ENCODE data around the gene SPATA3.

Gene SPATA3

DNA sequence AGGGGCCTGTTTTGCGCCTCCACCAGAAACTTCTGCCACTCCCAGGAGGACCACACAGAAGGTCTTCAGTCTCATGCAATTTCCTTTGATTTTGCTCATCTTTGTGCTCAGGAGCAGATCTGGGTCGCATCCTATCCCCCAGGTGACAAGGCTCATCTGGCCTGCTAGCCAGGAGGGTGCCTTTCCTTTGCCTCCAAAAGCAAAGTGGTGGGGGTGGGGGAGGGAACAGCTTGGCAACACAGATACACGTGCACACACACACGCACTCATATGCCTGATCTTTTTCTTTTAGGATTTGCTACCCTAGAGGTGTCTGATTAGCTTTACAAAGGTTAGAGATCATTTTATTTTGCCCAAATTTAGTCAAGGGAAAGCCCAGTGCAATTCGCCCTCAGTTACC is 13.8 kb upstream of the SPATA3 start:
- Mint-ChIP-seq H3K36me3 (ENCODE audit: low read depth) (no peaks in the 10 kb centered on the region), H3K4me1 (ENCODE audit: low read depth) (peaks cover 89% of the 10 kb centered on the region), H3K27ac (peak overlapping the region; percentile 37), H3K9me3 (no peaks in the 10 kb centered on the region), H3K4me3 (peak overlapping the region; percentile 71), H3K27me3 (peaks cover 4% of the 10 kb centered on the region)

DNA sequence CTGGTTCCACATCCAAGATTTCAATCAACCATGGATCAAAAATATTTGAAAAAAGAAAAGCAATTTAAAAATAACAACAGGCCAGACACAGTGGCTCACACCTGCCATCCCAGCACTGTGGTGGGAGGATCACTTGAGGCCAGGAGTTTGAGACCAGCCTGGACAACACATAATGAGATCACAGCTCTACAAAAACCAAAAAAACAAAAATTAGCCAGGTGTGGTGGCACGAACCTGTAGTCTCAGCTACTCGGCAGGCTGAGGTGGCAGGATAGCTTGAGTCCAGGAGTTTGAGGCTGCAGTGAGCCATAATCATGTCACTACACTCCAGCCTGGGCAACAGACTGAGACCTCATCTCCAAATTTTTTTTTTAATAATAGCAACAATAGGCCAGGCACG is 13.4 kb upstream of the SPATA3 start:
- no peaks in the 10 kb centered on the region for H3K9me3 Mint-ChIP-seq
- peak overlapping the region; percentile 37 for H3K27ac Mint-ChIP-seq
- H3K4me1 Mint-ChIP-seq (ENCODE audit: low read depth) = peaks cover 88% of the 10 kb centered on the region
- peaks cover under 1% of the 10 kb centered on the region for H3K27me3 Mint-ChIP-seq
- H3K36me3 Mint-ChIP-seq (ENCODE audit: low read depth) = no peaks in the 10 kb centered on the region
- peak overlapping the region; percentile 71 for H3K4me3 Mint-ChIP-seq

DNA sequence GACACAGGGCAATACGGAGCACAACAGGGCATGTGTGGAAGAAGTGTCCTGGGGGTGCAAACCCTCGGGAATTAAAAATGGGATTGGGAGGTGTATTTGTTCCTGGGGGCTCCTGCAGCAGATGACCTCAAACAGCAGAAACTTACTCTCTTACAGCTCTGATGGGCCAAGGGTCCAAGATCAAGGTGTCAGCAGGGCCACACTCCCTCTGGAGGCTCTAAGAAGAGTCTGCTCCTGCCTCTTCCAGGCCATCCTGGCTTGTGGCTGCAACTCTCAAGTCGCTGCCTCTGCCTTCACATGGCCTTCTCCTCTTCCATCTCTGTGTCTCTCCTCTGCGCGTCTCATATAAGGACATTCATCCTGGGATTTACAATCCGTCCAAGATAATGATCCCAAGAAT is 12.4 kb upstream of the SPATA3 start:
- H3K27ac Mint-ChIP-seq = peak overlapping the region; percentile 63
- peak overlapping the region; percentile 2 for H3K4me3 Mint-ChIP-seq
- no peaks in the 10 kb centered on the region for H3K36me3 Mint-ChIP-seq (ENCODE audit: low read depth)
- H3K4me1 Mint-ChIP-seq (ENCODE audit: low read depth) = peaks cover 81% of the 10 kb centered on the region
- peaks cover 4% of the 10 kb centered on the region for H3K27me3 Mint-ChIP-seq
- H3K9me3 Mint-ChIP-seq = no peaks in the 10 kb centered on the region

DNA sequence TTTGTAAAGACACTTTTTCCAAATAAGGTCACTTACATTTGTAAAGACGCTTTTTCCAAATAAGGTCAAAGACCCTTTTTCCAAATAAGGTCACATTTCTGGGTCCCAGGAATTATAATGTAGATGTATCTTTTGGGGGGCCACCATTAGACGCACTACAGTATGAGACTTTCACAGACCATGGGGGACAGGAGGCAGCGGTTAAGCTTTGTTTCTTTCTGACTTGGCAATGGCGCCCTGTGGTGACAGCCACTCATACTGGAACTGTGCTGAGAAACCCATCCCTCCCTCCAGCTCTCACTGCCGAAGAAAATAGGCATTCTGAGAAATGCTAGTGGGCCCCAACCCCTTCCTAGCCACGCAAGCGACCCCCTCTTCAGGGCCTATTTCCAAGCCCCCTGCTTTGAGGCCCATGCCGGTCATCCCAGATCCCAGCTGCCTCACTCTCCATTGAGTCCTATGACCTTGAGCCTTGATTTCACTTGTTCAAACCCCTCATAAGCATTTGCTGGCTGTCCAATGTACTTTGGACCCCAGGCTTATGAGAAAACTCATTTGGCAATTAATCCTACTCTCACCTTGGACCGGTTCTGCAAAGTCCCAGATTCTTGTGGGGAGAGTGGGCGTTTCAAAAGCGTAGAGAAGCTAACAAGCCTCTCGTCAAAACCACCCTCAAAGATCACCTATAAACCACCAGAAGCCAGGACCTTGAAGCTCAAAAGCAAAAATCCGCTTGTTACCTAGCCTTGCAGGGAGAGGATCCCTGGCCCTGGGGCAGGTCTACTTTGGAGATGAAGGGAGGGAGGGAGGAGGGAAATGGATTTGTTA is 11.3 kb upstream of the SPATA3 start:
- peak overlapping the region; percentile 61 for H3K4me3 Mint-ChIP-seq
- peaks cover 5% of the 10 kb centered on the region for H3K27me3 Mint-ChIP-seq
- peak overlapping the region; percentile 88 for H3K27ac Mint-ChIP-seq
- no peaks in the 10 kb centered on the region for H3K36me3 Mint-ChIP-seq (ENCODE audit: low read depth)
- no peaks in the 10 kb centered on the region for H3K9me3 Mint-ChIP-seq
- H3K4me1 Mint-ChIP-seq (ENCODE audit: low read depth) = peaks cover 71% of the 10 kb centered on the region

DNA sequence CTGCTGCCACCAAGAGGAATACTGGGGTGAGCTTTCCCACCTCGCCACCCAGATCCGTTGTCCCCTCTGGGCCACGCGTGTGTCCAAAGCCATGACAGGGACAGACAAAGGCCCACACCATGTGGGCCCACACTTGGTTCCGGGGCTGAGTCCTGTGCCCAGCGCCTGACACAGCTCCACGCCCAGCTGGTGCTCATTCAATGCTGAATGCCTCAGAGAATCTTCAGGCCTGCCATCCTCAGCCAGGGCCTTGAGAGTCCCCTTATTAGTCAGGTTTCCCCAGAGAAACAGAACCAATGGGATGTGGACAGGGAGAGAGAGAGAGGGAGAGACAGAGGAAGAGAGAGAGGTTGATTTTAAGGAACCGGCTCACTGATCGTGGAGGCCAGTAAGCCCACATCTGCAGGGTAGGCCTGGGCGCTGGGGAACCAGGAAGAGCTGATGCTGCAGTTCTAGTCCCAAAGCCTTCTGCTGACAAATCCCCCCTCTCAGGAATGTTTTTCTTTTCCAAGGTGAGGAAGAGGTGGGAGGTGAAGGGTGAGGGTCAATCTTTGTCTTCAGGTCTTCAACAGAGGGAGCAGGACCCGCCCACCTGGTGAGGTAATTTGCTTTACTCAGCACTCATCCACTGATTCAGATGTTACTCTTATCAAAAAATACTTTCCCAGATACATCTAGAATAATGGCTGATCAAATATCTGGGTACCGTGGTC is 10.2 kb upstream of the SPATA3 start:
- no peaks in the 10 kb centered on the region for H3K9me3 Mint-ChIP-seq
- H3K36me3 Mint-ChIP-seq (ENCODE audit: low read depth) = no peaks in the 10 kb centered on the region
- H3K27ac Mint-ChIP-seq = peak overlapping the region; percentile 88
- H3K4me3 Mint-ChIP-seq = peak overlapping the region; percentile 61
- H3K27me3 Mint-ChIP-seq = peaks cover 9% of the 10 kb centered on the region
- H3K4me1 Mint-ChIP-seq (ENCODE audit: low read depth) = peaks cover 63% of the 10 kb centered on the region

DNA sequence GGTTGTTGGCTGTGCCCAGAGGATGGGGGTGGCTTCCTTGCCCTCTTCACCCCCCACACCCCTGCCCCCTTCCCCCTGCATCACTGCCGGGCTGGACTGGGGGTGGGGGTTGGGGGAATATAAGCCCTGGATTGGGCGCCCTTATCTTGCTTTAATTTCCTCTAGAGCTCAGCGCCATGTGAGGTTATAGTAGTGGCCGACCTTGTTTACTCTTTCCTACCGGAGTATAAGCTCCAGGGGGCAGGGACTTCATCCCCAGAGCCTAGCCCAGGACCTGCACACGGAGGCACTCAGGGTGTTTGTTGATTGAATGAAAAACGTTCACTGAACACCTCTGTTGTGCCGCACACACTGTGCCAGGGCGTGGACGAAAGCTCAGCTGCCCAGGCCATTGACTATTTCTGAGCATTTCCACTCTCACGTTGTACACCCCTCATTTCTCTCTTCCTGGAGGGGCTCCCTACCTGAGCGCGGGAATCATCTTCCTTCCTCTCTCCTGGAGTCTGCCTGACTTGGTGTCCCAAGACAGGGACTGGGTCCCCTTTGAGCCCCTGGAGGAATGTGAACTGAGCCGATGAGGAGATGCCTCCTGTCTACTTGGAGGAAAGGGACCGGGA is 9.3 kb upstream of the SPATA3 start:
- Mint-ChIP-seq H3K9me3 (no peaks in the 10 kb centered on the region), H3K27me3 (peaks cover 15% of the 10 kb centered on the region), H3K4me1 (ENCODE audit: low read depth) (peaks cover 53% of the 10 kb centered on the region), H3K27ac (peak overlapping the region; percentile 77), H3K4me3 (peak overlapping the region; percentile 67), H3K36me3 (ENCODE audit: low read depth) (no peaks in the 10 kb centered on the region)

DNA sequence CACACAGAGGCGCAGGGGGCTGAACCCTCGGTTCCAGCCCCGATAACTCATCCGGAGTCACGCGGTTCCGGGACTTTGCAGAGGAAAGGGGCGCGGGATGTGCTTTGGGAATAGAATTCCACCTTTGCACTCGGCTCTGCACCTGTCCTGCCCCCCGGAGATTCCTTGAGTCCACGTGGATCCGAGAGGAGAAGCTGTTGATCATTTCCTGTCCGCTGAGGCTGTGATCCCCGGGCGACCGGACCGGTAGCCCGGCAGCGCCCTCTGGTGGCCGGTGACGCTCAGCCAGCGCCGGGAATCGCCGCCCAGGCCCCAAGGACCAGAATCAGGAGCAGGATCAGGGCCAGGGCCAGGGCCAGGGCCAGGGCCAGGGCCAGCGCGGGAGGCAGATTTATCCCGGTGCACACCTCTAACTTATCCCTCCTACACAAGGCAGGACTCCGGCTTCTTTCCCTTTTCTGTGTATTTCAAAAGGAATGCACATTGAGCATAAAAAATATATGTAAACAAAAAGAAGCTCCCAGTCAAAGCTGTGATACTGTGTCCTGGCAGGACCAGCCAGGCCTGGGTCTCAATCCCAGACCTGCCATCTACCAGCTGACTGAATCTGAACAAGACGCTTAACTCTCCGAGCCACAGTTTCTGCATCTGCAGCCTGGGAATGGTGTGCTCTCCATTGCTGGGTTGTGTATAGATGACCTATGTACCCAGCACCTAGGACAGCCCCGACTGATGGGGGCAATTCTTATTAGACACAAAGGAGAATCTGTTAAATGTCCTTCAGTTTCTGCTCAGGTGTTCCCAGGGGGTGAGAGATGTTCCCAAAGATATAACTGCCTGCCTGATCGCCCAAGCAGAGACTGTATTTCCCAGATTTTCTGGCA is 8.5 kb upstream of the SPATA3 start:
- peaks cover 46% of the 10 kb centered on the region for H3K4me1 Mint-ChIP-seq (ENCODE audit: low read depth)
- peak overlapping the region; percentile 67 for H3K4me3 Mint-ChIP-seq
- peaks cover 21% of the 10 kb centered on the region for H3K27me3 Mint-ChIP-seq
- no peaks in the 10 kb centered on the region for H3K36me3 Mint-ChIP-seq (ENCODE audit: low read depth)
- peak overlapping the region; percentile 77 for H3K27ac Mint-ChIP-seq
- no peaks in the 10 kb centered on the region for H3K9me3 Mint-ChIP-seq

DNA sequence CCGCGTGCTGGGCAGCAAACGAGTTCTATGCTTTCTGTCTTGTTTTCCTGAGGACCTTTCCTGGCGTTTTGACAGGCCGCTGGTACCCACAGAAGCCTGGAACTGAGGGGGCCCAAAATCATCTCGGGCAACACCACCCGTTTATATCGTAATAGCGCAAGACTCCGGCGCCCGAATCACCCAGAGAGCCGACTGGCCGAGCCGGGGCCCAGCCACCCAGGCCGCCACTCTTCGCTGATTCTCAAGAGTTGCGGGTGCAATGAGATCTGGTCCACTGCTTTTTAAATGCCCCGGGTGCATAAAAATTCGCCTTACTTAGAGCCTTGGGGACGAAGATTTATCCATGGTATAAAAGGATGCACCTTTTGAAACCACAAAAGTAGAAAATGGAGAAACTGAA is 6.2 kb upstream of the SPATA3 start:
- Mint-ChIP-seq H3K9me3 (no peaks in the 10 kb centered on the region), H3K27ac (no peak overlapping the region), H3K4me1 (ENCODE audit: low read depth) (peaks cover 27% of the 10 kb centered on the region), H3K36me3 (ENCODE audit: low read depth) (no peaks in the 10 kb centered on the region), H3K27me3 (peaks cover 39% of the 10 kb centered on the region), H3K4me3 (no peak overlapping the region)

DNA sequence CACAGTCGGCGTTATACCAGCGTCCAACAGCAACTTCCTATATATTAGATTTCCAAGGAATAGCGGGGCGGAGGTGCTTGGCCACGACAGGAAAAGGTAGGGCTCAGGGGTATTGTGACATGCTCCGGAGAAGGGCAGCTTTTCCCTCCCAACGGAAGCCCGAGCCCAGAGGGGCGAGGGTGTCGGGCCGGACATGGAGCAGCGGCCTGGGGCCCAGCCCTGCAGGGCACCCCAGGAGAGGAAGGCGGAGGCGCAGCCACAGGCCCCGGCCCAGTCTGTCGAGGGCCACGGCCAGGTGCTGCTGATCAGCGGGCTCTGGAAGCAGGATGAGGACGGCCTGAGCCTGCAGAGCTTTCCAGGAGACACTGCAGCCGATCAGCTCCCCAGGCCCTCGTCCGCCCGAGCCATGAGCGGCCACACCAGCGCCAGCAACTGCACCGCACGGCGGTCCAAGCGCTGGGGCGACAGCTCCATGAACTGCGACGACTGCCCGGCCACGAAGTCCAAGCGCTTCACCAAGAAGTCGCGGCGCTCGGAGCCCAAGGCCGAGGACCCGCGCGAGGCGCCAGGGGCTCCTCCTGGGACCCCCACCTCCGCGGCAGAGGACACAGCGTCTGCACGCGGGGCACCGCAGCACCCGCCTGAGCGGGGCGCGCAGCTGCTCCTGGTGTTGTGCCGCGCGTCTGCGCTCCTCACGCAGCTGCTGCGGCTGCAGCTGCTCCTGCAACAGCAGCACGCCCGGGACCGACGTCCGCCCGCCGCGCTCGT is 5.6 kb upstream of the SPATA3 start:
- Mint-ChIP-seq H3K4me3 (no peak overlapping the region), H3K9me3 (no peaks in the 10 kb centered on the region), H3K27me3 (peaks cover 43% of the 10 kb centered on the region), H3K27ac (no peak overlapping the region), H3K36me3 (ENCODE audit: low read depth) (no peaks in the 10 kb centered on the region), H3K4me1 (ENCODE audit: low read depth) (peaks cover 21% of the 10 kb centered on the region)

DNA sequence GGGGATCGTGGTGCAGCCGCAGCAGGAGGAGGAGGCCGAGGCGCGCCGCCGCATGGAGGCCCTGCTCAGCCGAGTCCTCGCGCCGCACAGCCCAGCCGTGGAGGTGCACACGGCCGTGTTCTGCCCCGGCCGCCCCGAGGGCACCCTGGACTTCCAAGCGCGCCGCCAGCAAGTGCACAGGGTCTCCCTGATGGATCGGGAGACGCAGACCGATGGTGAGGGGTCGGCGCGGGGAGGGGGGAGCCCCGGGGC is 5.1 kb upstream of the SPATA3 start:
- no peaks in the 10 kb centered on the region for H3K9me3 Mint-ChIP-seq
- H3K27ac Mint-ChIP-seq = no peak overlapping the region
- H3K27me3 Mint-ChIP-seq = peaks cover 44% of the 10 kb centered on the region
- peaks cover 16% of the 10 kb centered on the region for H3K4me1 Mint-ChIP-seq (ENCODE audit: low read depth)
- H3K36me3 Mint-ChIP-seq (ENCODE audit: low read depth) = no peaks in the 10 kb centered on the region
- no peak overlapping the region for H3K4me3 Mint-ChIP-seq

DNA sequence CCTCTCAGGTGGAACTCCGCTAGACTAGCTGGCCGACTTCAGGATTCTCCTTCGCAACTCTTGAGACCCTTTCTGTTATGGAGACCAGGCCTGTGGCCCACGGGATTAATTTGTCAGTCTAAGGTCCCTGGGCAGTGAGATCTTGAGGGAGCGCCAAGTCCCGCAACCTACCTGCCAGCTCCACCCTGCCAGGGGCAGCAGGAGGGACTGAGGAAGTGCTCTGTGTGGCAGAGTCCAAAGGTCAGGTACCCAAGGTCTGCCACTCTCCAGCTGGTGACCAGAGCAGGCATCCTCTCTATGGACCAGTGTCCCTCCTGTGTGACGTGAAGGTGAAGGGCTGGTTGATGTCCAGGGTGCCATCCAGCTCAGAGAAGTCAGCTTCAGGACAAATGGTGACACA is 4.3 kb upstream of the SPATA3 start:
- H3K36me3 Mint-ChIP-seq (ENCODE audit: low read depth) = no peaks in the 10 kb centered on the region
- H3K9me3 Mint-ChIP-seq = no peaks in the 10 kb centered on the region
- H3K27me3 Mint-ChIP-seq = peaks cover 44% of the 10 kb centered on the region
- H3K27ac Mint-ChIP-seq = no peak overlapping the region
- H3K4me3 Mint-ChIP-seq = no peak overlapping the region
- peaks cover 8% of the 10 kb centered on the region for H3K4me1 Mint-ChIP-seq (ENCODE audit: low read depth)

DNA sequence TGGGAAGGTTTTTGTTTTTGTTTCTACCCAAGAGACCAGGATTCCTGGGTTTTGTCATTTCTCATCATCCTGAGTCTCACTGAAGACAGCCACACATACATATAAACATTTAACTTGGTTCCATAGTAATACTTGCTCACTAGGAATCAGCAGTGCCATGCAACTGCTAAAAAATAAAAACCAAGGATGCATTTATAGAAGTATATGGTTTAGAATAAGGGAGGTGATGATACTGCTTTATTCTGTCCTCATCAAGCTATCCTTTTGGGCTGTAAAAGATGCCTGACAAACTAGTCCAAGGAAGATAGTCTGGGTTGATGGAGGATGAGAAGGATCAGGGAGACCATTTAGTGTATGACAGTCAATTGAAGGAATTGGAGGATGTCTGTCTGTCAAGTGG is 740 bp downstream of the SPATA3 start:
- no peak overlapping the region for H3K4me3 Mint-ChIP-seq
- H3K9me3 Mint-ChIP-seq = peaks cover 7% of the 10 kb centered on the region
- no peak overlapping the region for H3K27ac Mint-ChIP-seq
- H3K36me3 Mint-ChIP-seq (ENCODE audit: low read depth) = peaks cover 6% of the 10 kb centered on the region
- no peaks in the 10 kb centered on the region for H3K4me1 Mint-ChIP-seq (ENCODE audit: low read depth)
- peaks cover 73% of the 10 kb centered on the region for H3K27me3 Mint-ChIP-seq

DNA sequence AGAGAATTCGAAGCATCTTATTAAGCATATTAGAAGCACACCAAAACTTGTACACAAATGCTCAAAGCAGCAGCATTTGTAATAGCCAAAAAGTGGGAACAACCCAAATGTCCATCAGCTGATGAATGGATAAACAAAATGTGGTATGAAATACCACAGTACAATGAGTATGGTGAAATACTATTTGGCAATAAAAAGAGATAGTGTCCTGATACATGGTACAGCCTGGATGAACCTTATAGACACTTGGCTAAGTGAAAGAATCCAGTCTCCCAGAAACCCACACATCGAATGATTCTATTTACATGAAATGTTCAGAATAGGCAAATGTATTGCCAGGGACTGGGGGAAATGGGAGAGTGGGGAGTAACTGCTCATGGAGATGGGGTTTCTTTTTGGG is 3.0 kb downstream of the SPATA3 start:
- no peaks in the 10 kb centered on the region for H3K4me1 Mint-ChIP-seq (ENCODE audit: low read depth)
- H3K9me3 Mint-ChIP-seq = peaks cover 7% of the 10 kb centered on the region
- H3K36me3 Mint-ChIP-seq (ENCODE audit: low read depth) = peaks cover 6% of the 10 kb centered on the region
- peaks cover 60% of the 10 kb centered on the region for H3K27me3 Mint-ChIP-seq
- H3K27ac Mint-ChIP-seq = no peak overlapping the region
- no peak overlapping the region for H3K4me3 Mint-ChIP-seq

DNA sequence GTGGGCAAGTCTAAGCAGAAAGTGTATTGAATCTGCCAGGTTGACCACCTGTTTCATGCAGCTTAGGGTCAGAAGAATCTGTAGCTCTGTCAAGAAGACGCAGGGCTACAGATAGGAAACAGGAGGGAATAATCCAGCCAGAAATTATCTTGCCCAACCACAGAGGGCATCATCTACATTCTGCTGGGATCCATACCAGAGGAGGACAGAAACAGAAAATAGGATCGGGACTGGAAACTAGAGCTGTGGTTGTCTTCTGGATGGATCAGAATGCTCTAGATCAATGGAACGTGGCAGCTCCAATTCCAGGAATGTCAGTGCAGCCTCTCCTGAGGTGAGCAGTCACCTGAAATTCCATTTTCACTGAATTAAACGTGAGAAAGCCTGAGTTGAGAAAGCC is 3.6 kb downstream of the SPATA3 start:
- Mint-ChIP-seq H3K4me3 (no peak overlapping the region), H3K27me3 (peaks cover 56% of the 10 kb centered on the region)

More for the DNA sequence above, 3.6 kb downstream of the SPATA3 start:
- H3K36me3 Mint-ChIP-seq (ENCODE audit: low read depth) = peaks cover 6% of the 10 kb centered on the region
- peaks cover 7% of the 10 kb centered on the region for H3K9me3 Mint-ChIP-seq
- H3K4me1 Mint-ChIP-seq (ENCODE audit: low read depth) = no peaks in the 10 kb centered on the region
- no peak overlapping the region for H3K27ac Mint-ChIP-seq
